CD4-positive, alpha-beta T cell (primary cell): ENCODE results near the gene SYNPO. TPM values are rescaled to one million over a fixed set of nuclear protein-coding genes. Genes with fewer than 3 reads are reported as not detected.

Experiments
- ATAC-seq: fragments of 200-7000 bp; cut with Tn5 transposase; one replicate; pipeline ENCODE4 v1.10.0; 2022; ENCODE audit warnings: mild to moderate bottlenecking; ENCODE audit not compliant: poor library complexity
- CTCF ChIA-PET: fragments of 350-600 bp; sonication (Branson Sonifier 250); formaldehyde crosslinking; loops from one replicate; lab custom pipeline; 2021; ENCODE audit warnings: antibody characterized with exemption, inconsistent platforms; lab: Charles Lee
- POLR2A ChIA-PET: fragments of 350-600 bp; sonication (Branson Sonifier 250); formaldehyde crosslinking; loops from one replicate; lab custom pipeline; 2021; ENCODE audit warnings: antibody characterized with exemption, inconsistent platforms; lab: Charles Lee
- DNase-seq, 14 experiments: peaks; one replicate each; pipeline ENCODE4 v3.0.0-alpha.2; 2013 to 2020; ENCODE audit warnings: mixed read lengths in 2 of 14
- H3K27ac ChIP-seq, 2 donors: one replicate each; pipeline versions ENCODE4 v1.5.1 to v1.7.0; 2013; ENCODE audit warnings: low read length in 2 of 2, low read depth in 1 of 2, mild to moderate bottlenecking in 1 of 2
- H3K27me3 ChIP-seq, 2 experiments: 1 replicate in 1 of 2; 2 replicates in 1 of 2; pipeline versions ENCODE4 v1.6.1 to v1.7.0; 2013; ENCODE audit warnings: low read length in 2 of 2, control low read depth in 1 of 2, mild to moderate bottlenecking in 1 of 2, moderate library complexity in 1 of 2; ENCODE audit not compliant: insufficient read depth in 2 of 2, control insufficient read depth in 1 of 2
- H3K36me3 ChIP-seq: one replicate; pipeline ENCODE4 v1.6.1; 2013; ENCODE audit warnings: low read length, control low read depth; ENCODE audit not compliant: insufficient read depth
- H3K4me1 ChIP-seq: one replicate; pipeline ENCODE4 v1.6.1; 2013; ENCODE audit warnings: low read length, control low read depth; ENCODE audit not compliant: insufficient read depth
- H3K4me3 ChIP-seq: one replicate; pipeline ENCODE4 v1.5.1; 2013; ENCODE audit warnings: mild to moderate bottlenecking, low read length, moderate library complexity
- H3K9me3 ChIP-seq, 2 experiments: 1 replicate in 1 of 2; 2 replicates in 1 of 2; pipeline versions ENCODE4 v1.6.1 to v1.7.0; 2013; ENCODE audit warnings: low read length in 2 of 2, mild to moderate bottlenecking in 2 of 2, control low read depth in 1 of 2, moderate library complexity in 1 of 2; ENCODE audit not compliant: control insufficient read depth in 1 of 2, insufficient read depth in 1 of 2
- H3K27ac Mint-ChIP-seq: one replicate; pipeline ENCODE4 v1.8.0; 2020; ENCODE audit warnings: mixed read lengths
- H3K27me3 Mint-ChIP-seq: one replicate; pipeline ENCODE4 v1.8.0; 2021; ENCODE audit warnings: mixed read lengths
- H3K36me3 Mint-ChIP-seq: one replicate; pipeline ENCODE4 v1.8.0; 2021; ENCODE audit warnings: low read depth, mixed read lengths
- H3K4me1 Mint-ChIP-seq: one replicate; pipeline ENCODE4 v1.8.0; 2021; ENCODE audit warnings: low read depth, mixed read lengths
- H3K4me3 Mint-ChIP-seq: one replicate; pipeline ENCODE4 v1.8.0; 2020; ENCODE audit warnings: mild to moderate bottlenecking, mixed read lengths
- H3K9me3 Mint-ChIP-seq: one replicate; pipeline ENCODE4 v1.8.0; 2020; ENCODE audit warnings: mixed read lengths
- intact Hi-C, 2 experiments: fragments of 100-400 bp; cut with DNase I in 1 of 2; cut with micrococcal nuclease in 1 of 2; formaldehyde crosslinking; loops; one replicate each; pipeline versions ENCODE4 v1.15.1 to v1.9.0; 2023 to 2025; cut with DNase I, micrococcal nuclease
- total RNA-seq, 174 experiments: library from RNA in 2 of 174; stranded (reverse) in 2 of 174; gene quantifications; one replicate each; pipeline ENCODE4 v1.2.3 and lab custom pipeline; 2021 to 2026
- TF ChIP-seq, protein P1 (sequence below): fragments of 200-600 bp; IDR thresholded peaks from one replicate; pipeline ENCODE4 v1.8.0; 2022; ENCODE audit warnings: antibody characterized with exemption, mild to moderate bottlenecking

The SYNPO gene
- total RNA-seq, 2 experiments from 2014 or later, result 0.06 to 0.14 TPM

DNA sequence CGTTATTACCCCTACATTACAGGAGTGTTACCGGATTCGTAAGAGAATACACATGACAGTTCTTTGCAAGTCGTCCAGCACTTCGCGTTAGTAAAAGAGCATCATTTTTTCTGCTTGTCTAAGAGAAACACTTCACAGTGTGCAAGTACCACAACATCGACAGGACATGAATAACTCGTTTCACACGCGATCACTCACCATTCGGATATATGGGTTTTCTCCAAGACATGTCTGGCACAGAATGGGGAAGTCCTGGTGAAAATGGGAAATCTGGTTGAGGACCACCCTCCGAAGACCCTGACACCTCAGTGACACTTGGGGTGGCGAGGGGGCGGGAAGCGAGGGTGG, 59.8 kb downstream of the SYNPO start:
- H3K4me1 ChIP-seq, result peaks cover 6% of the 10 kb centered on the region
- POLR2A ChIA-PET, result interaction anchor here (1.1 to 3.3 kb wide), 26 partner anchors 9 to 1149 kb away, joined by 3 to 55 read pairs (median 6); partner anchors contain the start of genes CCDC69, CD74, CSNK1A1 and DCTN4
- Mint-ChIP-seq H3K4me1 (no peaks in the 10 kb centered on the region), H3K27me3 (no peaks in the 10 kb centered on the region), H3K36me3 (peaks cover 17% of the 10 kb centered on the region), H3K4me3 (no peak overlapping the region), H3K9me3 (no peaks in the 10 kb centered on the region), H3K27ac (no peak overlapping the region)
- DNase-seq (no peak), ATAC-seq (peak; percentile 2)
- intact Hi-C loops, result loop anchor here (1.0 to 5.0 kb wide), 5 partner anchors 59 to 243 kb away; partner anchors contain the start of genes DCTN4 (in 2 of the 2) and SMIM3 (in 1 of the 2)
- peaks cover 42% of the 10 kb centered on the region for H3K36me3 ChIP-seq
- CTCF ChIA-PET, result interaction anchor here (0.7 to 2.7 kb wide), 17 partner anchors 9 to 250 kb away, joined by 3 to 17 read pairs (median 4); partner anchors contain the start of genes DCTN4, IRGM, RPS14 and SMIM3
- H3K27me3 ChIP-seq, result no peaks in the 10 kb centered on the region
- H3K4me3 ChIP-seq, result peak overlapping the region; percentile 83
- TF ChIP-seq, protein P1, sequence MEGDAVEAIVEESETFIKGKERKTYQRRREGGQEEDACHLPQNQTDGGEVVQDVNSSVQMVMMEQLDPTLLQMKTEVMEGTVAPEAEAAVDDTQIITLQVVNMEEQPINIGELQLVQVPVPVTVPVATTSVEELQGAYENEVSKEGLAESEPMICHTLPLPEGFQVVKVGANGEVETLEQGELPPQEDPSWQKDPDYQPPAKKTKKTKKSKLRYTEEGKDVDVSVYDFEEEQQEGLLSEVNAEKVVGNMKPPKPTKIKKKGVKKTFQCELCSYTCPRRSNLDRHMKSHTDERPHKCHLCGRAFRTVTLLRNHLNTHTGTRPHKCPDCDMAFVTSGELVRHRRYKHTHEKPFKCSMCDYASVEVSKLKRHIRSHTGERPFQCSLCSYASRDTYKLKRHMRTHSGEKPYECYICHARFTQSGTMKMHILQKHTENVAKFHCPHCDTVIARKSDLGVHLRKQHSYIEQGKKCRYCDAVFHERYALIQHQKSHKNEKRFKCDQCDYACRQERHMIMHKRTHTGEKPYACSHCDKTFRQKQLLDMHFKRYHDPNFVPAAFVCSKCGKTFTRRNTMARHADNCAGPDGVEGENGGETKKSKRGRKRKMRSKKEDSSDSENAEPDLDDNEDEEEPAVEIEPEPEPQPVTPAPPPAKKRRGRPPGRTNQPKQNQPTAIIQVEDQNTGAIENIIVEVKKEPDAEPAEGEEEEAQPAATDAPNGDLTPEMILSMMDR, result no peak
- H3K9me3 ChIP-seq, result no peaks in the 10 kb centered on the region
- peak overlapping the region; percentile 95 to 98 for H3K27ac ChIP-seq

DNA sequence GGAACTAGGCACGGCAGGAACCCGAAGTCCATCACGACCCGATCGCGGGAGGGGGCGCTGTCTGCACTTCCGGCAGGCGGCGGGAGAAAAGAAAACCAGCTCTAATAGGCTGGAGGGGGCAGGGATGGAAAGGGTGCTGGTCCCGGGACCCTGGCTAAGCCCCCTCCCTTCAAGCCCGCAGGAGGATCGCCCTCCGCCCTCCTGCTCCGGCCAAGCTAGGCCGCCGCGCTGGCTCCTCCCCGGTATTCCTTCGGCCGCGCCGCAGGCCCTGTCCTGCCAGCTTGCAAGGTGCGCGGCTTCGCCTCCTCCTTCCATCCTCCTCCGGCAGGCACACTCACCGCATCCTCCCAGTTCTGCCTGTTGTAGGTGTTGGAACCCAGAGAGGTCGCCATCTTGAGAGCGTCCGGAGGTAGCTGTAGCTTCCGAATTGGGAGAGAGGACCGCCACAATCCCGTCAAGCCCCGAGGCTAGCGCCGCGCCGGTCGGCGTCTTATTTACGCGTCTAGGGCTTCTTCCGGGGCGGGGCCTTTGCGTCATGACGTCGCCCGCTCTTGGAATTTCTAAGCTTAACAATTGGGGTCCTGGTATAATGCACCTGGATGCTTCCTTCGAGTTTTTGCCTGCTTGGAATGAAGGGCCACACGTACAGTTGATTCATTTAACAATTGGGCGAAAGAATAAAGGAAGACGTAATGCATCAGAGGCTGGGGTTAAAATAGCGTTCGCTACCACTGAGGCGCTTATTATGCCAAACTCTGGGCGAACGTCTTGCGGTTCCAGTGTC, 60.3 kb downstream of the SYNPO start, which contains the start of gene RBM22:
Gene RBM22 (minus strand): TSS at position 469 of the 784 bp plus-strand sequence. CDS start 77 bp downstream, at position 392.
- H3K4me1 ChIP-seq, result peaks cover 6% of the 10 kb centered on the region
- ChIA-PET CTCF (interaction anchor here (0.7 to 2.7 kb wide), 18 partner anchors 9 to 251 kb away, joined by 3 to 17 read pairs (median 4); partner anchors contain the start of genes DCTN4, IRGM, RPS14 and SMIM3), POLR2A (interaction anchor here (0.6 to 3.3 kb wide), 34 partner anchors 8 to 1151 kb away, joined by 3 to 55 read pairs (median 4); partner anchors contain the start of genes CCDC69, CD74, CSNK1A1 and DCTN4)
- Mint-ChIP-seq H3K27me3 (no peaks in the 10 kb centered on the region), H3K9me3 (no peaks in the 10 kb centered on the region), H3K4me3 (no peak within 1 kb of the TSS), H3K4me1 (no peaks in the 10 kb centered on the region), H3K36me3 (peaks cover 11% of the 10 kb centered on the region), H3K27ac (no peak within 1 kb of the TSS)
- TF ChIP-seq, protein P1, result peak; percentile 75
- ATAC-seq (peak; percentile 89), DNase-seq (peak; percentile 84 to 96 (median 90))
- peak within 1 kb of the TSS; percentile 95 to 98 for H3K27ac ChIP-seq
- peaks cover 36% of the 10 kb centered on the region for H3K36me3 ChIP-seq
- intact Hi-C loops, result loop anchor here (1.0 to 5.0 kb wide), 5 partner anchors 58 to 243 kb away; partner anchors contain the start of genes DCTN4 (in 2 of the 2) and SMIM3 (in 1 of the 2)
- H3K27me3 ChIP-seq, result no peaks in the 10 kb centered on the region
- H3K4me3 ChIP-seq, result peak within 1 kb of the TSS; percentile 83
- H3K9me3 ChIP-seq, result no peaks in the 10 kb centered on the region

DNA sequence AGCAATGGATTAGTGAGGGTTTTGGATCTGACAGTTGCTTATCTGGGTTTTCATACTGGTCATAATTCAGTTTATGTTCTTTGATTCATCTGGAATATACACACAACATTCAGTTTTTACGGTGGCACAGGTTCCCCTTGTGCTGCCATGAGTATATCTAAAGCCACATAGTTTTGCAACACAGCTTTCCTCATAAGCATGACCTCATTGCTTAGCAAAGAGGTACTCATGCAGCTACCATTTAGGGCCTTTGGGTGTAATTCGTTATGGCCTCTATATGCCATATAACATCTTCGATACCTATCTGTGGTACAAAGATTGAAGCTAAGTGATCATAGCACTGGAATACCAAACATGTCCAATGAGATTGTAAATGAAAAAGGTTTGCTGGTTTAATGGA, 63.3 kb downstream of the SYNPO start:
- Mint-ChIP-seq H3K4me1 (no peaks in the 10 kb centered on the region), H3K4me3 (no peak overlapping the region), H3K27ac (no peak overlapping the region), H3K36me3 (peaks cover 15% of the 10 kb centered on the region), H3K27me3 (no peaks in the 10 kb centered on the region), H3K9me3 (no peaks in the 10 kb centered on the region)
- Histone ChIP-seq H3K9me3 (no peaks in the 10 kb centered on the region), H3K4me3 (no peak overlapping the region), H3K36me3 (peaks cover 15% of the 10 kb centered on the region), H3K27ac (no peak overlapping the region), H3K27me3 (no peaks in the 10 kb centered on the region), H3K4me1 (peaks cover 6% of the 10 kb centered on the region)
- ChIA-PET POLR2A (interaction anchor here (0.8 to 1.0 kb wide), 2 partner anchors 55 to 75 kb away, joined by 3 read pairs; partner anchors contain the start of genes DCTN4 and SMIM3), CTCF (no interaction called here)
- intact Hi-C loops, result loop anchor here (2.0 to 5.0 kb wide), 4 partner anchors 47 to 246 kb away; partner anchors contain the start of gene SMIM3 (in 1 of the 2)
- peak in 2 of 14 experiments; percentile 24 to 39 for DNase-seq
- ATAC-seq, result no peak
- TF ChIP-seq, protein P1, result no peak
